Measurements from ENCODE around the gene INTS15.

- no peak for TF ChIP-seq CTCF (IDR thresholded peaks at IDR 0.05)
- no peak for TF ChIP-seq POLR2A (IDR thresholded peaks at IDR 0.05)
These were observed 23.0 kb downstream of the INTS15 start for GRCh38 chr7:6612819-6613218.
